ENCODE measurements around the gene SLC43A2. TPM values are rescaled to one million over a fixed set of nuclear protein-coding genes. Genes with fewer than 3 reads are reported as not detected.

SLC43A2 gene
- total RNA-seq, 2 donors from 2014 or later: 3.6 to 9.8 TPM

DNA sequence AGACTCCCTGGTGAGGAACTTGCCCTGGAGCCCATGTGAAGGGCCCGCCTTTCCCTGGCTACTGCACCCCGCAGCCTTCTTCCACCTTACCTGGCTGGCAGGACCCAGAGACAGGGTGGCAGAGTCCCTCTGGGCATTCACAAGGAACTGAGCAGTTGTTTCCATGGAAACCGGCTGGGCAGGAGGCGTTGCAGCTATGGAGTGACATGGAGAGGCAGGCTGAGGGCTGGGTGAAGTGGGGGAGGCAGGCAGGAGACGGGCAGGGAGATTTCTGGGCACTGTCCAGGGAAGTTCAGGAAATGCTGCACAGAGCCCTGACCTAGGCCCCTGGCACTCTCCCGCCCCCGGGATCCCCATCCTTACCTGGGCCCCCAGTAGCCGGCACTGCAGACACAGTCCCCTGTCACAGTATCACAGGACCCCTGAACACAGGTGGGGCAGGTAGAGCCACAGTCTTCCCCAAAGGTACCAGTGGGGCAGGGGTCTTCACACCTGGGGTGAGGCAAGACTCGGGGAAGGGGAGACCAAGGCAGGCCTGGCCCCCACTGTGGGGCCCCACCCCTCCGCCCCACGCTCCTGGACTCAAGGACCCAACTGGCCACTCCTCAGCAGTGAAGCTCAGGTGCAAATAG is 11.0 kb upstream of the SLC43A2 start:
- H3K9me3 ChIP-seq: no peaks in the 10 kb centered on the region
- TF ChIP-seq CTCF (IDR thresholded peaks at IDR 0.05): no peak
- no peak for DNase-seq (ENCODE audit: low spot score)
- no peak overlapping the region for H3K27ac ChIP-seq
- H3K27me3 ChIP-seq: no peaks in the 10 kb centered on the region
- H3K4me3 ChIP-seq: no peak overlapping the region
- H3K36me3 ChIP-seq: peaks cover 10% of the 10 kb centered on the region
- H3K4me1 ChIP-seq: peaks cover 0 to 14% of the 10 kb centered on the region in 2 donors

DNA sequence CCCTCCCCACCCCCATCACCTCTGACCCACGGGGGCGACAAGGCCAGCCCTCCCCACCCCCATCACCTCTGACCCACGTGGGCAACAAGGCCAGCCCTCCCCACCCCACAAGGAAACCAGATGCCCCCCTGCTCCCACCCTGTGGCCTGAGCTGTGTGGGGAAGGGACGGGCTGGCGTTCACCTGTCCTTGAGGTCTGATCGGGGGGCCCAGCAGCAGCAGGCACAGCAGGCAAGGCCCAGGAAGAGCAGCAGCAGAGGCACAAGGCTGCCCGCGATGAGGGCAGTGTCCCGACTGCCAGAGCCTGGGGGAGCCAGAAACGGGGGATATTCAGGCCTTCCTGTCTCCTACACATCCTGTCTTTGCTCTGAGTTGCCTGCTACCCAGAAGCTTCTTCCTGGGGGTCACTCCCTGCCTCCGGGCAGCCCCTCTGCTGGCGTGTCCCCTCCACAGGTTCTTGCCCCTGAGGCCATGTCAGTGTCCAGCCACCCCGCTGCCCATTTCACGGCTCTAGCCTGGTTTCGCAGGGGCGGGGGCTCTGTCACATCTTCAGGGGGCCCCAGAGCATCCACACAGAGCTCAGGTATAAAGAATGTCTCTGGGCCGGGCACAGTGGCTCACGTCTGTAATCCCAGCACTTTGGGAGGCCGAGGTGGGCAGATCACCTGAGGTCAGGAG is 10.1 kb upstream of the SLC43A2 start:
- Histone ChIP-seq H3K4me1 (peaks cover 0 to 5% of the 10 kb centered on the region in 2 donors), H3K27ac (no peak overlapping the region), H3K9me3 (no peaks in the 10 kb centered on the region), H3K36me3 (peaks cover 11% of the 10 kb centered on the region), H3K4me3 (no peak overlapping the region), H3K27me3 (no peaks in the 10 kb centered on the region)
- no peak for DNase-seq (ENCODE audit: low spot score)
- no peak for TF ChIP-seq CTCF (IDR thresholded peaks at IDR 0.05)

GRCh38 chr17:1638171-1638590 is 9.5 kb upstream of the SLC43A2 start:
- no peak overlapping the region for H3K4me3 ChIP-seq
- H3K27me3 ChIP-seq: no peaks in the 10 kb centered on the region
- H3K36me3 ChIP-seq: peaks cover 11% of the 10 kb centered on the region
- no peak for TF ChIP-seq CTCF (IDR thresholded peaks at IDR 0.05)
- no peak for DNase-seq (ENCODE audit: low spot score)
- H3K9me3 ChIP-seq: no peaks in the 10 kb centered on the region
- H3K27ac ChIP-seq: no peak overlapping the region
- H3K4me1 ChIP-seq: no peaks in the 10 kb centered on the region

- Histone ChIP-seq H3K27me3 (no peaks in the 10 kb centered on the region), H3K36me3 (peaks cover 11% of the 10 kb centered on the region), H3K4me1 (no peaks in the 10 kb centered on the region), H3K27ac (no peak overlapping the region), H3K4me3 (no peak overlapping the region), H3K9me3 (no peaks in the 10 kb centered on the region)
- TF ChIP-seq CTCF (IDR thresholded peaks at IDR 0.05): no peak
- no peak for DNase-seq (ENCODE audit: low spot score)
These were observed 8.2 kb upstream of the SLC43A2 start for GRCh38 chr17:1636732-1637285.

- H3K27me3 ChIP-seq: no peaks in the 10 kb centered on the region
- TF ChIP-seq CTCF (IDR thresholded peaks at IDR 0.05): no peak
- no peak overlapping the region for H3K4me3 ChIP-seq
- H3K4me1 ChIP-seq: no peaks in the 10 kb centered on the region
- no peak for DNase-seq (ENCODE audit: low spot score)
- H3K9me3 ChIP-seq: no peaks in the 10 kb centered on the region
- H3K36me3 ChIP-seq: peaks cover 11% of the 10 kb centered on the region
- H3K27ac ChIP-seq: no peak overlapping the region
These were observed 7.2 kb upstream of the SLC43A2 start for GRCh38 chr17:1635675-1636465.

All from right atrium auricular region (tissue), 2 donors.